Calu3 (cell line): ENCODE results near the gene KIF26B. TPM values are rescaled to one million over a fixed set of nuclear protein-coding genes. Genes with fewer than 3 reads are reported as not detected.

Experiments used
- BruUV-seq: library from RNA; stranded (reverse); fragments of 400-500 nt; replicated peaks from 2 replicates; lab custom pipeline; 2021; lab: Mats Ljungman, UMichigan
- CTCF ChIA-PET: fragments of 300-600 bp; sonication (Branson Sonifier 250); formaldehyde crosslinking; loops from one replicate; lab custom pipeline; 2022; ENCODE audit warnings: antibody characterized with exemption; lab: Charles Lee
- DNase-seq: peaks from one replicate; pipeline ENCODE4 v3.0.0; 2022
- H3K27ac Mint-ChIP-seq: one replicate; pipeline ENCODE4 v1.8.0; 2022; ENCODE audit warnings: mixed read lengths; ENCODE audit not compliant: unreplicated experiment
- H3K27me3 Mint-ChIP-seq: one replicate; pipeline ENCODE4 v1.8.0; 2022; ENCODE audit warnings: mixed read lengths; ENCODE audit not compliant: unreplicated experiment
- H3K36me3 Mint-ChIP-seq: one replicate; pipeline ENCODE4 v1.8.0; 2022; ENCODE audit warnings: mild to moderate bottlenecking, moderate library complexity, mixed read lengths; ENCODE audit not compliant: insufficient read depth, unreplicated experiment
- H3K4me1 Mint-ChIP-seq: one replicate; pipeline ENCODE4 v1.8.0; 2022; ENCODE audit warnings: mild to moderate bottlenecking, low read depth, mixed read lengths; ENCODE audit not compliant: unreplicated experiment
- H3K4me3 Mint-ChIP-seq: one replicate; pipeline ENCODE4 v1.8.0; 2022; ENCODE audit warnings: mild to moderate bottlenecking, low read depth, moderate library complexity, mixed read lengths; ENCODE audit not compliant: unreplicated experiment
- H3K9me3 Mint-ChIP-seq: one replicate; pipeline ENCODE4 v1.8.0; 2022; ENCODE audit warnings: low read depth, mixed read lengths; ENCODE audit not compliant: unreplicated experiment
- intact Hi-C: fragments of 100-400 bp; cut with micrococcal nuclease; formaldehyde crosslinking; loops from one replicate; pipeline ENCODE4 v1.10.0; 2022; ENCODE audit not compliant: unreplicated experiment
- total RNA-seq: library from RNA; stranded (reverse); gene quantifications from 2 replicates; pipeline ENCODE4 v1.2.3, GENCODE V29; 2022
- TF ChIP-seq, protein P1 (sequence below): fragments of 200-600 bp; IDR thresholded peaks from one replicate; pipeline ENCODE4 v1.8.0; 2022; ENCODE audit warnings: antibody characterized with exemption; ENCODE audit not compliant: unreplicated experiment

Gene KIF26B
- total RNA-seq, 1 experiment from 2014 or later, result 1.1 TPM

DNA sequence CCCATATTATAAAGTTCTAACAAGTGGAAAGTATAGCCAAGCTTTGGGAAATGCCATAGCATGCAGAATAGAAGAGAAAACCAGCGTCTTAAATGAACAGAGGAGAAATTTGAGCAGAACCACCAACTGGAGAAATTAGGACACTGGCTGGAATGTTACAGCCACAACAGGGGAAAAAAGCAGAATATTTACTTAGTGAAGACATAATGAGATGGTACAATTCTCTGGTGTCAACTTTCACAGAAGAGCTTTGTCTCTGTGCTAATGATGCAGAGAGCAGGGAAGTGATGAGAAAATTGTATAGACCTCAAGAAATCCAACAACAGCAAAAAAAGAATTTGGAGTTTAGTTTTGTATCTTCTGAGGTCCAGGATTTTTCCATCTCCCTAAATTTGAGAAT is 249.7 kb downstream of the KIF26B start:
- TF ChIP-seq, protein P1, sequence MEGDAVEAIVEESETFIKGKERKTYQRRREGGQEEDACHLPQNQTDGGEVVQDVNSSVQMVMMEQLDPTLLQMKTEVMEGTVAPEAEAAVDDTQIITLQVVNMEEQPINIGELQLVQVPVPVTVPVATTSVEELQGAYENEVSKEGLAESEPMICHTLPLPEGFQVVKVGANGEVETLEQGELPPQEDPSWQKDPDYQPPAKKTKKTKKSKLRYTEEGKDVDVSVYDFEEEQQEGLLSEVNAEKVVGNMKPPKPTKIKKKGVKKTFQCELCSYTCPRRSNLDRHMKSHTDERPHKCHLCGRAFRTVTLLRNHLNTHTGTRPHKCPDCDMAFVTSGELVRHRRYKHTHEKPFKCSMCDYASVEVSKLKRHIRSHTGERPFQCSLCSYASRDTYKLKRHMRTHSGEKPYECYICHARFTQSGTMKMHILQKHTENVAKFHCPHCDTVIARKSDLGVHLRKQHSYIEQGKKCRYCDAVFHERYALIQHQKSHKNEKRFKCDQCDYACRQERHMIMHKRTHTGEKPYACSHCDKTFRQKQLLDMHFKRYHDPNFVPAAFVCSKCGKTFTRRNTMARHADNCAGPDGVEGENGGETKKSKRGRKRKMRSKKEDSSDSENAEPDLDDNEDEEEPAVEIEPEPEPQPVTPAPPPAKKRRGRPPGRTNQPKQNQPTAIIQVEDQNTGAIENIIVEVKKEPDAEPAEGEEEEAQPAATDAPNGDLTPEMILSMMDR, result no peak
- CTCF ChIA-PET, result no interaction called here
- peaks cover 3% of the 10 kb centered on the region for H3K9me3 Mint-ChIP-seq
- DNase-seq, result no peak
- no peak overlapping the region for H3K27ac Mint-ChIP-seq
- no peak overlapping the region for H3K4me3 Mint-ChIP-seq
- H3K27me3 Mint-ChIP-seq, result no peaks in the 10 kb centered on the region
- H3K36me3 Mint-ChIP-seq, result no peaks in the 10 kb centered on the region
- no TSS peak for BruUV-seq
- intact Hi-C loops, result no loop called here
- H3K4me1 Mint-ChIP-seq, result no peaks in the 10 kb centered on the region

DNA sequence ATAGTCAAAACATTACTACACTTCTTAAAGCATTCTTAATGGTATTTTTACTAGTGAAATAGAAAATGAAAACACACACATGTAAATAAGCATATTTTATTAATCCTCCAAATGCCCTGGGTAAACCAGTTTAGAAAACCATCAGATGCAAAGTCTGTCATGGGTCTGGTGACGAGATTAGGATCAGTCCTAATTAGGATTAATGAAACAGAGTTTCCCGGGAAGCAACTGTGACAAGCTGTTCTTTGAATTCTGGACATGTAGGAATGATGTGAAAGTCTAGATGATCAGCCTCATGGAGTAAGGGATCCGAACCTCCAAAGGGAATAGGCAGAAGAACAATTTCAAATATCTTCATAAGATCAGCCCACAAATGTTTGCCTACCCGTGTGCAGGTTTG is 250.2 kb downstream of the KIF26B start:
- intact Hi-C loops, result no loop called here
- H3K9me3 Mint-ChIP-seq, result peaks cover 3% of the 10 kb centered on the region
- H3K36me3 Mint-ChIP-seq, result no peaks in the 10 kb centered on the region
- no peak overlapping the region for H3K27ac Mint-ChIP-seq
- TF ChIP-seq, protein P1, result no peak
- no peak overlapping the region for H3K4me3 Mint-ChIP-seq
- H3K27me3 Mint-ChIP-seq, result no peaks in the 10 kb centered on the region
- CTCF ChIA-PET, result no interaction called here
- no peaks in the 10 kb centered on the region for H3K4me1 Mint-ChIP-seq
- BruUV-seq, result no TSS peak
- no peak for DNase-seq

DNA sequence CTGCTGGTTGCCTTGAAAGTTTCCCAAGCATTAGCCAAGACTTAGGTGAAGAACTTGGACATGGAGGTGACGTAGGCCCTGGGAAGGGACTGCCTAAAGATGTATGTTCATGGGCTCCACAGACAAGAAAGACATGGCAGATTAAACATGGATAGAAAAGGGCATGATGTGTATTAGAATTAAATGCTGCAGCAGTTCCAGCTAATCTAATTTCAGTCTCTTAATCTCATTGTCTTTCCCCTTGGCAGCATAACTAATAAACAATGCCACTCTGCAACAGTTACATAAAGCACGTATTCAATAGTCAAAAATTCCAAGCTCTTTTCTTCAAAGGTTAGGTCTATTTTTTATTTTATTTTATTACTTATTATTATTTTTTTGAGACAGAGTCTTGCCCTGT is 251.6 kb downstream of the KIF26B start:
- intact Hi-C loops, result no loop called here
- CTCF ChIA-PET, result interaction anchor here (0.6 kb wide), 1 partner anchor 68 kb away, joined by 3 read pairs; no protein-coding TSS in a partner anchor
- no peak overlapping the region for H3K4me3 Mint-ChIP-seq
- TF ChIP-seq, protein P1, result no peak
- no peak overlapping the region for H3K27ac Mint-ChIP-seq
- H3K36me3 Mint-ChIP-seq, result no peaks in the 10 kb centered on the region
- no peaks in the 10 kb centered on the region for H3K4me1 Mint-ChIP-seq
- H3K27me3 Mint-ChIP-seq, result no peaks in the 10 kb centered on the region
- BruUV-seq, result no TSS peak
- no peak for DNase-seq
- H3K9me3 Mint-ChIP-seq, result peaks cover 3% of the 10 kb centered on the region

DNA sequence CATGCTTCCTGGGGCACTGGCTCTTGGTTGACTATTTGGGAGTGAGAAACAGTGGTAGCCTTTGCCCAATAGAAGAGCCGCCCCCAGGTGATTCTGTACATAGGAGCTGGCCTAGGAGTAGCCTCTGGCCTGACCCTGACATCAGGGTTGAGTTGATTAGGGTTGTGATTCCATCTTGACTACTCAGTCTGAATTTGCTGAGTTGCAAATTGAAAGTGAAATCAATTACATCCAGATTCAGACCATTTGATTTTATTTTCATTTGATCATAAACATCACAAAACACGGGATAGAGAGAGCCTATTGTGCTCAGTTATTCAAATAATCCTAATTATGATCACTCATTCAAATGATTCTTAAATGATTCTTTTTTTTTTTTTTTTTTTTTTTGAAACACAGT is 253.2 kb downstream of the KIF26B start:
- Mint-ChIP-seq H3K27me3 (no peaks in the 10 kb centered on the region), H3K9me3 (peaks cover 3% of the 10 kb centered on the region), H3K27ac (no peak overlapping the region), H3K36me3 (no peaks in the 10 kb centered on the region), H3K4me1 (no peaks in the 10 kb centered on the region), H3K4me3 (no peak overlapping the region)
- no TSS peak for BruUV-seq
- DNase-seq, result no peak
- CTCF ChIA-PET, result interaction anchor here (0.7 kb wide), 1 partner anchor 1043 kb away, joined by 3 read pairs; no protein-coding TSS in a partner anchor
- intact Hi-C loops, result no loop called here
- TF ChIP-seq, protein P1, result no peak
